ENCODE data around the gene FAM43A.

The FAM43A gene

DNA sequence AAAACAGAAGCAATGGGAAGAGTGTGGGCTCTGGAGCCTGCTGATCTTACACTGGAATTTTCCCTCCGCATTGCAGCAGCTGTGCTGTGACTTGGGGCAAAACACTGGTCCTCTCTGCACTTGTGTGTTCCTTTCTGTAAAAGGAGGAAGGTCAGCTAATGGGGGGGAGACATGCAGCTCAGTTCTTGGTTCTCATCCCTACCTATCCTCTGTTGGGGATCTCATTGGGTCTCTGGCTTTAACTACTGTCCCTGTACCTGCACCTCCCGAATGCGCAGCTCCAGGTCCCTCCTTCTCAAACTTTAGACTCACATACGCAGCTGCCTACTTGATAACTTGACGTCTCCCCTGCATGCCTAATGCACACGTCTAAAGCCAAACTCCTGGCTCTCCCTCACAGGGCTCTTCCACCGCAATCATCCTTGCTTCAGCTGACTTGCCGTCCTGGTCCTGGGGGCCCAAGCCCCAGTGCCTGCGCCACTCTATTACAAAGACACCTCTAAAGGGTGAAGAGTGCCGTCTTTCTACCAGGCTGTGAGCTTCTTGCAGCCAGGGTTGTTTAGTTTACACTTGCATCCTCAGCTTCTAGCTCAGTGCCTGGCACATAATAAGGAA lies 46.6 kb upstream of the FAM43A start:
- H3K4me1 ChIP-seq (ENCODE audit: control insufficient read depth in 2 of 2, insufficient read depth in 1 of 2, low read depth in 1 of 2, low read length in 2 of 2), result no peaks in the 10 kb centered on the region
- H3K14ac ChIP-seq (ENCODE audit: low read length), result no peak overlapping the region
- no peak overlapping the region for H2BK15ac ChIP-seq (ENCODE audit: low read length)
- no peak overlapping the region for H2BK120ac ChIP-seq (ENCODE audit: low read depth, low read length)
- H3K4me2 ChIP-seq (ENCODE audit: insufficient read depth, low read length, poor library complexity, severe bottlenecking), result no peak overlapping the region
- H3K36me3 ChIP-seq (replicated peaks in 1 of 2; ENCODE audit: control insufficient read depth in 2 of 2, insufficient read depth in 2 of 2, low read length in 2 of 2), result peaks cover 16 to 49% of the 10 kb centered on the region in 2 donors
- H4K91ac ChIP-seq (ENCODE audit: low read depth, low read length, poor library complexity), result no peak overlapping the region
- H3K4ac ChIP-seq (ENCODE audit: low read length), result no peak overlapping the region
- H4K8ac ChIP-seq (ENCODE audit: low read depth, low read length), result no peak overlapping the region
- no peak overlapping the region for H3K18ac ChIP-seq (ENCODE audit: low read length)
- H3K79me1 ChIP-seq (ENCODE audit: low read depth, low read length), result no peaks in the 10 kb centered on the region
- WGBS, 2 donors (ENCODE audit: extremely low coverage in 2 of 2, insufficient read length in 2 of 2, insufficient replicate concordance in 1 of 2), result no CpG with 5 or more reads among the region's 10 CpGs
- H2BK5ac ChIP-seq (ENCODE audit: low read length), result no peak overlapping the region
- H3K9me3 ChIP-seq (replicated peaks in 1 of 2; ENCODE audit: control insufficient read depth in 2 of 2, insufficient read depth in 1 of 2, low read depth in 1 of 2, low read length in 2 of 2), result no peaks in the 10 kb centered on the region
- no peak for DNase-seq (ENCODE audit: low spot score)
- no peak overlapping the region for H3K9ac ChIP-seq (ENCODE audit: low read depth, low read length, poor library complexity)
- no peak overlapping the region for H2BK12ac ChIP-seq (ENCODE audit: low read length)
- H2AFZ ChIP-seq (ENCODE audit: low read length), result no peak overlapping the region
- no peaks in the 10 kb centered on the region for H3K27me3 ChIP-seq (ENCODE audit: control insufficient read depth in 3 of 3, insufficient read depth in 3 of 3, low read depth in 1 of 3, low read length in 3 of 3)
- H2AK5ac ChIP-seq (ENCODE audit: low read depth, low read length), result no peak overlapping the region
- no peak overlapping the region for H3K4me3 ChIP-seq (ENCODE audit: low read length in 2 of 2)
- H3K23ac ChIP-seq (ENCODE audit: low read depth, low read length, poor library complexity), result no peak overlapping the region
- no peak overlapping the region for H3K27ac ChIP-seq (replicated peaks; ENCODE audit: low read length)

DNA sequence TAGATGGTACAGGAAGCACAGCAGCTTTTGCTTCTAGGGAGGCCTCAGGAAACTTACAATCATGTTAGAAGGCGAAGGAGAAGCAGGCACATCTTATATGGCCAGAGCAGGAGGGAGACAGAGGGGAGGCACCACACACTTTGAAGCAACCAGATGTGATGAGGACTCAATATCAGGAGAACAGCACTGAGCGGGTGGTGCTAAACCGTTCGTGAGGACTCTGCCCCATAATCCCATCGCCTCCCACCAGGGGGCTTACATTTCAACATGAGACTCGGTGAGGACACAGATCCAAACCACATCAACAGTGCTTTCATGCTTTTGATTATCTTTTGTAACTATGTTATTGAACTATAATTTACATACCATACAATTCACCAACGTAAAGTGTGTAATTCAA lies 44.9 kb upstream of the FAM43A start:
- Histone ChIP-seq H2BK12ac (ENCODE audit: low read length) (no peak overlapping the region), H3K18ac (ENCODE audit: low read length) (no peak overlapping the region), H2AK5ac (ENCODE audit: low read depth, low read length) (no peak overlapping the region), H3K36me3 (replicated peaks in 1 of 2; ENCODE audit: control insufficient read depth in 2 of 2, insufficient read depth in 2 of 2, low read length in 2 of 2) (peaks cover 21 to 63% of the 10 kb centered on the region in 2 donors), H2BK120ac (ENCODE audit: low read depth, low read length) (no peak overlapping the region), H3K4ac (ENCODE audit: low read length) (no peak overlapping the region), H2BK5ac (ENCODE audit: low read length) (no peak overlapping the region), H3K9ac (ENCODE audit: low read depth, low read length, poor library complexity) (no peak overlapping the region), H3K14ac (ENCODE audit: low read length) (no peak overlapping the region), H4K8ac (ENCODE audit: low read depth, low read length) (no peak overlapping the region), H3K4me3 (ENCODE audit: low read length in 2 of 2) (no peak overlapping the region), H2BK15ac (ENCODE audit: low read length) (no peak overlapping the region), H4K91ac (ENCODE audit: low read depth, low read length, poor library complexity) (no peak overlapping the region), H3K23ac (ENCODE audit: low read depth, low read length, poor library complexity) (no peak overlapping the region), H2AFZ (ENCODE audit: low read length) (no peak overlapping the region), H3K79me1 (ENCODE audit: low read depth, low read length) (no peaks in the 10 kb centered on the region), H3K4me2 (ENCODE audit: insufficient read depth, low read length, poor library complexity, severe bottlenecking) (no peak overlapping the region), H3K9me3 (replicated peaks in 1 of 2; ENCODE audit: control insufficient read depth in 2 of 2, insufficient read depth in 1 of 2, low read depth in 1 of 2, low read length in 2 of 2) (no peaks in the 10 kb centered on the region), H3K27me3 (ENCODE audit: control insufficient read depth in 3 of 3, insufficient read depth in 3 of 3, low read depth in 1 of 3, low read length in 3 of 3) (no peaks in the 10 kb centered on the region), H3K4me1 (ENCODE audit: control insufficient read depth in 2 of 2, insufficient read depth in 1 of 2, low read depth in 1 of 2, low read length in 2 of 2) (no peaks in the 10 kb centered on the region), H3K27ac (replicated peaks; ENCODE audit: low read length) (no peak overlapping the region)
- no peak for DNase-seq (ENCODE audit: low spot score)
- no CpG with 5 or more reads among the region's 7 CpGs for WGBS, 2 donors (ENCODE audit: extremely low coverage in 2 of 2, insufficient read length in 2 of 2, insufficient replicate concordance in 1 of 2)

DNA sequence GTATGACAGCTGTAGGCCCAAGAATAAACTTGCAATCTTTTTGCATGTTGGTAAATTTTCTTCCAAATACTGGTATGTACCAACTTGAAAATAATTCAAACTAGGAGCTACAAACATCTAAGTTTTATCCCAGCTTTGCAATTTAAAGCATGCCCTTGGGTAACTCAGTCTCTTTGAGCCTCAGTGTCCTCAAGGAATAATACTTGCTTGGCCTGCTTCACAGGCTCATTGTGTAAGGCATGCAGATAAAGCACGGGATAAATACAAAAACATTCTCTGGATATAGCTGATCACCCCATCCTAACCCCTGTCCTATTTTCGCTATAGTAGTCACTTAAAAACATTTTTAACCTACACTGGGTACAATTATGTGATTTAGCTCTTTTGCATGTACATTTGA lies 42.9 kb upstream of the FAM43A start:
- Histone ChIP-seq H3K27ac (replicated peaks; ENCODE audit: low read length) (no peak overlapping the region), H3K27me3 (ENCODE audit: control insufficient read depth in 3 of 3, insufficient read depth in 3 of 3, low read depth in 1 of 3, low read length in 3 of 3) (no peaks in the 10 kb centered on the region), H3K4me1 (ENCODE audit: control insufficient read depth in 2 of 2, insufficient read depth in 1 of 2, low read depth in 1 of 2, low read length in 2 of 2) (no peaks in the 10 kb centered on the region), H3K79me1 (ENCODE audit: low read depth, low read length) (no peaks in the 10 kb centered on the region), H4K8ac (ENCODE audit: low read depth, low read length) (no peak overlapping the region), H2BK120ac (ENCODE audit: low read depth, low read length) (no peak overlapping the region), H3K18ac (ENCODE audit: low read length) (no peak overlapping the region), H4K91ac (ENCODE audit: low read depth, low read length, poor library complexity) (no peak overlapping the region), H3K9ac (ENCODE audit: low read depth, low read length, poor library complexity) (no peak overlapping the region), H3K36me3 (replicated peaks in 1 of 2; ENCODE audit: control insufficient read depth in 2 of 2, insufficient read depth in 2 of 2, low read length in 2 of 2) (peaks cover 24 to 80% of the 10 kb centered on the region in 2 donors), H2BK15ac (ENCODE audit: low read length) (no peak overlapping the region), H2BK12ac (ENCODE audit: low read length) (no peak overlapping the region), H3K4ac (ENCODE audit: low read length) (no peak overlapping the region), H2BK5ac (ENCODE audit: low read length) (no peak overlapping the region), H2AK5ac (ENCODE audit: low read depth, low read length) (no peak overlapping the region), H3K9me3 (replicated peaks in 1 of 2; ENCODE audit: control insufficient read depth in 2 of 2, insufficient read depth in 1 of 2, low read depth in 1 of 2, low read length in 2 of 2) (no peaks in the 10 kb centered on the region), H3K14ac (ENCODE audit: low read length) (no peak overlapping the region), H3K23ac (ENCODE audit: low read depth, low read length, poor library complexity) (no peak overlapping the region), H3K4me3 (ENCODE audit: low read length in 2 of 2) (no peak overlapping the region), H3K4me2 (ENCODE audit: insufficient read depth, low read length, poor library complexity, severe bottlenecking) (no peak overlapping the region), H2AFZ (ENCODE audit: low read length) (no peak overlapping the region)
- DNase-seq (ENCODE audit: low spot score), result no peak
- no CpG with 5 or more reads among the region's 2 CpGs for WGBS, 2 donors (ENCODE audit: extremely low coverage in 2 of 2, insufficient read length in 2 of 2, insufficient replicate concordance in 1 of 2)

GRCh38 chr3:194647747-194648146 lies 37.9 kb upstream of the FAM43A start:
- Histone ChIP-seq H3K4me3 (ENCODE audit: low read length in 2 of 2) (no peak overlapping the region), H2AK5ac (ENCODE audit: low read depth, low read length) (no peak overlapping the region), H2AFZ (ENCODE audit: low read length) (no peak overlapping the region), H3K18ac (ENCODE audit: low read length) (no peak overlapping the region), H3K27me3 (ENCODE audit: control insufficient read depth in 3 of 3, insufficient read depth in 3 of 3, low read depth in 1 of 3, low read length in 3 of 3) (no peaks in the 10 kb centered on the region), H3K36me3 (replicated peaks in 1 of 2; ENCODE audit: control insufficient read depth in 2 of 2, insufficient read depth in 2 of 2, low read length in 2 of 2) (peaks cover 27 to 92% of the 10 kb centered on the region in 2 donors), H2BK5ac (ENCODE audit: low read length) (no peak overlapping the region), H3K4me1 (ENCODE audit: control insufficient read depth in 2 of 2, insufficient read depth in 1 of 2, low read depth in 1 of 2, low read length in 2 of 2) (no peaks in the 10 kb centered on the region), H4K8ac (ENCODE audit: low read depth, low read length) (no peak overlapping the region), H2BK12ac (ENCODE audit: low read length) (no peak overlapping the region), H2BK15ac (ENCODE audit: low read length) (no peak overlapping the region), H3K14ac (ENCODE audit: low read length) (no peak overlapping the region), H3K9me3 (replicated peaks in 1 of 2; ENCODE audit: control insufficient read depth in 2 of 2, insufficient read depth in 1 of 2, low read depth in 1 of 2, low read length in 2 of 2) (no peaks in the 10 kb centered on the region), H3K4me2 (ENCODE audit: insufficient read depth, low read length, poor library complexity, severe bottlenecking) (no peak overlapping the region), H2BK120ac (ENCODE audit: low read depth, low read length) (no peak overlapping the region), H3K23ac (ENCODE audit: low read depth, low read length, poor library complexity) (no peak overlapping the region), H3K79me1 (ENCODE audit: low read depth, low read length) (no peaks in the 10 kb centered on the region), H3K9ac (ENCODE audit: low read depth, low read length, poor library complexity) (no peak overlapping the region), H3K4ac (ENCODE audit: low read length) (no peak overlapping the region), H3K27ac (replicated peaks; ENCODE audit: low read length) (no peak overlapping the region), H4K91ac (ENCODE audit: low read depth, low read length, poor library complexity) (no peak overlapping the region)
- no peak for DNase-seq (ENCODE audit: low spot score)
- no CpG with 5 or more reads among the region's 3 CpGs for WGBS, 2 donors (ENCODE audit: extremely low coverage in 2 of 2, insufficient read length in 2 of 2, insufficient replicate concordance in 1 of 2)
